ENCODE results near the gene POMT2. TPM values are rescaled to one million over a fixed set of nuclear protein-coding genes. Genes with fewer than 3 reads are reported as not detected.

Gene POMT2
- total RNA-seq, 2 experiments from 2014 or later = 7.6 to 8.2 TPM

GRCh38 chr14:77275601-77276017 is 45.1 kb downstream of the POMT2 start:
- H3K27ac ChIP-seq (ENCODE audit: low read depth in 1 of 2, low read length in 2 of 2) = no peak overlapping the region
- Mint-ChIP-seq H3K9me3 (no peaks in the 10 kb centered on the region), H3K27me3 (peaks cover 19% of the 10 kb centered on the region), H3K4me1 (ENCODE audit: low read depth) (no peaks in the 10 kb centered on the region), H3K36me3 (ENCODE audit: low read depth) (no peaks in the 10 kb centered on the region), H3K4me3 (no peak overlapping the region), H3K27ac (no peak overlapping the region)
- no peak for ATAC-seq (ENCODE audit: poor library complexity)
- H3K36me3 ChIP-seq (ENCODE audit: insufficient read depth, low read length) = no peaks in the 10 kb centered on the region
- intact Hi-C loops (cut with DNase I, micrococcal nuclease) = no loop called here
- TF ChIP-seq, protein P1, sequence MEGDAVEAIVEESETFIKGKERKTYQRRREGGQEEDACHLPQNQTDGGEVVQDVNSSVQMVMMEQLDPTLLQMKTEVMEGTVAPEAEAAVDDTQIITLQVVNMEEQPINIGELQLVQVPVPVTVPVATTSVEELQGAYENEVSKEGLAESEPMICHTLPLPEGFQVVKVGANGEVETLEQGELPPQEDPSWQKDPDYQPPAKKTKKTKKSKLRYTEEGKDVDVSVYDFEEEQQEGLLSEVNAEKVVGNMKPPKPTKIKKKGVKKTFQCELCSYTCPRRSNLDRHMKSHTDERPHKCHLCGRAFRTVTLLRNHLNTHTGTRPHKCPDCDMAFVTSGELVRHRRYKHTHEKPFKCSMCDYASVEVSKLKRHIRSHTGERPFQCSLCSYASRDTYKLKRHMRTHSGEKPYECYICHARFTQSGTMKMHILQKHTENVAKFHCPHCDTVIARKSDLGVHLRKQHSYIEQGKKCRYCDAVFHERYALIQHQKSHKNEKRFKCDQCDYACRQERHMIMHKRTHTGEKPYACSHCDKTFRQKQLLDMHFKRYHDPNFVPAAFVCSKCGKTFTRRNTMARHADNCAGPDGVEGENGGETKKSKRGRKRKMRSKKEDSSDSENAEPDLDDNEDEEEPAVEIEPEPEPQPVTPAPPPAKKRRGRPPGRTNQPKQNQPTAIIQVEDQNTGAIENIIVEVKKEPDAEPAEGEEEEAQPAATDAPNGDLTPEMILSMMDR (IDR thresholded peaks at IDR 0.05) = no peak
- H3K4me1 ChIP-seq (ENCODE audit: insufficient read depth, low read length) = no peaks in the 10 kb centered on the region
- ChIA-PET POLR2A (no interaction called here), CTCF (no interaction called here)
- H3K4me3 ChIP-seq (ENCODE audit: low read length) = no peak overlapping the region
- no peak for DNase-seq
- no peaks in the 10 kb centered on the region for H3K9me3 ChIP-seq (ENCODE audit: control insufficient read depth in 1 of 2, insufficient read depth in 1 of 2, low read length in 2 of 2)
- H3K27me3 ChIP-seq (ENCODE audit: control insufficient read depth in 1 of 2, insufficient read depth in 2 of 2, low read length in 2 of 2) = peaks cover 7 to 19% of the 10 kb centered on the region in 2 experiments

- H3K4me1 Mint-ChIP-seq (ENCODE audit: low read depth) = no peaks in the 10 kb centered on the region
- intact Hi-C loops (cut with DNase I, micrococcal nuclease) = no loop called here
- ChIA-PET CTCF (no interaction called here), POLR2A (no interaction called here)
- Histone ChIP-seq H3K27me3 (ENCODE audit: control insufficient read depth in 1 of 2, insufficient read depth in 2 of 2, low read length in 2 of 2) (peaks cover 10 to 24% of the 10 kb centered on the region in 2 experiments), H3K9me3 (ENCODE audit: control insufficient read depth in 1 of 2, insufficient read depth in 1 of 2, low read length in 2 of 2) (no peaks in the 10 kb centered on the region), H3K4me3 (ENCODE audit: low read length) (no peak overlapping the region), H3K27ac (ENCODE audit: low read depth in 1 of 2, low read length in 2 of 2) (no peak overlapping the region), H3K4me1 (ENCODE audit: insufficient read depth, low read length) (no peaks in the 10 kb centered on the region), H3K36me3 (ENCODE audit: insufficient read depth, low read length) (no peaks in the 10 kb centered on the region)
- H3K4me3 Mint-ChIP-seq = no peak overlapping the region
- DNase-seq (no peak), ATAC-seq (ENCODE audit: poor library complexity) (no peak)
- TF ChIP-seq, protein P1 (IDR thresholded peaks at IDR 0.05) = no peak
- no peaks in the 10 kb centered on the region for H3K36me3 Mint-ChIP-seq (ENCODE audit: low read depth)
- H3K27me3 Mint-ChIP-seq = peaks cover 19% of the 10 kb centered on the region
- H3K27ac Mint-ChIP-seq = no peak overlapping the region
- H3K9me3 Mint-ChIP-seq = no peaks in the 10 kb centered on the region
Measured at GRCh38 chr14:77275041-77275580, 45.6 kb downstream of the POMT2 start.

DNA sequence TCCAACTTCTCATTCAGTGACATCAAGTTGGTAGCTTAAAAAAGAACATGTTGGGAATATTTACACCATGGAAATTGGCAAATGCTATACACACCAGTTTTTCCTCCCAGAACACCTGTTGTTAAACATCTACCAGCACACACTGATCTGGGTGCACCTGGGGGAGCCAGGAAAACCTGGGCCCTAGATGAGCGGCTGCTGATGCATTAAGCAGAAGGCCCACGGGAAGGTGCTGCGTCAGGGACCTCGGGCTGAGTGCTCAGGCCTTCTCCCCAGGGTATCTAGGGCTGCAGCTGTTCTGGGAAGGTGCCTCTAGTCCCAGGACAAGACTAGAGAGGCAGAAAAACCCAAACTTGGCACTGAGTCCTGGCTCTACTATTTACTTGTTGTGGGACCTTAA is 46.9 kb downstream of the POMT2 start:
- Histone ChIP-seq H3K36me3 (ENCODE audit: insufficient read depth, low read length) (no peaks in the 10 kb centered on the region), H3K27ac (ENCODE audit: low read depth in 1 of 2, low read length in 2 of 2) (no peak overlapping the region), H3K9me3 (ENCODE audit: control insufficient read depth in 1 of 2, insufficient read depth in 1 of 2, low read length in 2 of 2) (no peaks in the 10 kb centered on the region), H3K4me1 (ENCODE audit: insufficient read depth, low read length) (no peaks in the 10 kb centered on the region), H3K4me3 (ENCODE audit: low read length) (no peak overlapping the region), H3K27me3 (ENCODE audit: control insufficient read depth in 1 of 2, insufficient read depth in 2 of 2, low read length in 2 of 2) (peaks cover 17 to 34% of the 10 kb centered on the region in 2 experiments)
- intact Hi-C loops (cut with DNase I, micrococcal nuclease) = no loop called here
- ATAC-seq (ENCODE audit: poor library complexity) = no peak
- Mint-ChIP-seq H3K4me1 (ENCODE audit: low read depth) (no peaks in the 10 kb centered on the region), H3K27ac (no peak overlapping the region), H3K9me3 (no peaks in the 10 kb centered on the region), H3K27me3 (peaks cover 27% of the 10 kb centered on the region), H3K36me3 (ENCODE audit: low read depth) (no peaks in the 10 kb centered on the region), H3K4me3 (no peak overlapping the region)
- TF ChIP-seq, protein P1 (IDR thresholded peaks at IDR 0.05) = no peak
- ChIA-PET POLR2A (no interaction called here), CTCF (no interaction called here)
- no peak for DNase-seq

All from CD4-positive, alpha-beta T cell (primary cell).